ENCODE measurements around the gene RNF208.

- TF ChIP-seq ZNF555 (tag by site-specific recombination; conservative IDR thresholded peaks at IDR 0.05) (no peak), ZNF366 (tag by site-specific recombination; conservative IDR thresholded peaks at IDR 0.05) (no peak), ZNF561 (tag by site-specific recombination; IDR thresholded peaks at IDR 0.05; ENCODE audit: borderline replicate concordance) (no peak), CTCF (tag by site-specific recombination; IDR thresholded peaks at IDR 0.05) (no peak), BCL11A (tag by site-specific recombination; IDR thresholded peaks at IDR 0.05; ENCODE audit: low read depth) (no peak), ZNF202 (tag by site-specific recombination; IDR thresholded peaks at IDR 0.05; ENCODE audit: borderline replicate concordance) (no peak), ZNF10 (tag by site-specific recombination; IDR thresholded peaks at IDR 0.05) (no peak)
- TF ChIP-seq, protein P1, sequence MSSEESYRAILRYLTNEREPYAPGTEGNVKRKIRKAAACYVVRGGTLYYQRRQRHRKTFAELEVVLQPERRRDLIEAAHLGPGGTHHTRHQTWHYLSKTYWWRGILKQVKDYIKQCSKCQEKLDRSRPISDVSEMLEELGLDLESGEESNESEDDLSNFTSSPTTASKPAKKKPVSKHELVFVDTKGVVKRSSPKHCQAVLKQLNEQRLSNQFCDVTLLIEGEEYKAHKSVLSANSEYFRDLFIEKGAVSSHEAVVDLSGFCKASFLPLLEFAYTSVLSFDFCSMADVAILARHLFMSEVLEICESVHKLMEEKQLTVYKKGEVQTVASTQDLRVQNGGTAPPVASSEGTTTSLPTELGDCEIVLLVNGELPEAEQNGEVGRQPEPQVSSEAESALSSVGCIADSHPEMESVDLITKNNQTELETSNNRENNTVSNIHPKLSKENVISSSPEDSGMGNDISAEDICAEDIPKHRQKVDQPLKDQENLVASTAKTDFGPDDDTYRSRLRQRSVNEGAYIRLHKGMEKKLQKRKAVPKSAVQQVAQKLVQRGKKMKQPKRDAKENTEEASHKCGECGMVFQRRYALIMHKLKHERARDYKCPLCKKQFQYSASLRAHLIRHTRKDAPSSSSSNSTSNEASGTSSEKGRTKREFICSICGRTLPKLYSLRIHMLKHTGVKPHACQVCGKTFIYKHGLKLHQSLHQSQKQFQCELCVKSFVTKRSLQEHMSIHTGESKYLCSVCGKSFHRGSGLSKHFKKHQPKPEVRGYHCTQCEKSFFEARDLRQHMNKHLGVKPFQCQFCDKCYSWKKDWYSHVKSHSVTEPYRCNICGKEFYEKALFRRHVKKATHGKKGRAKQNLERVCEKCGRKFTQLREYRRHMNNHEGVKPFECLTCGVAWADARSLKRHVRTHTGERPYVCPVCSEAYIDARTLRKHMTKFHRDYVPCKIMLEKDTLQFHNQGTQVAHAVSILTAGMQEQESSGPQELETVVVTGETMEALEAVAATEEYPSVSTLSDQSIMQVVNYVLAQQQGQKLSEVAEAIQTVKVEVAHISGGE (tag by site-specific recombination; conservative IDR thresholded peaks at IDR 0.05; ENCODE audit: low read depth): no peak
- TF ChIP-seq, protein P2, sequence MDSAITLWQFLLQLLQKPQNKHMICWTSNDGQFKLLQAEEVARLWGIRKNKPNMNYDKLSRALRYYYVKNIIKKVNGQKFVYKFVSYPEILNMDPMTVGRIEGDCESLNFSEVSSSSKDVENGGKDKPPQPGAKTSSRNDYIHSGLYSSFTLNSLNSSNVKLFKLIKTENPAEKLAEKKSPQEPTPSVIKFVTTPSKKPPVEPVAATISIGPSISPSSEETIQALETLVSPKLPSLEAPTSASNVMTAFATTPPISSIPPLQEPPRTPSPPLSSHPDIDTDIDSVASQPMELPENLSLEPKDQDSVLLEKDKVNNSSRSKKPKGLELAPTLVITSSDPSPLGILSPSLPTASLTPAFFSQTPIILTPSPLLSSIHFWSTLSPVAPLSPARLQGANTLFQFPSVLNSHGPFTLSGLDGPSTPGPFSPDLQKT (IDR thresholded peaks at IDR 0.05; ENCODE audit: borderline replicate concordance, low read depth, low read length): no peak
Observed at GRCh38 chr9:137247135-137247915, 25.3 kb upstream of the RNF208 start.

All from HEK293 (cell line).